ENCODE data around the gene TMEM51. TPM values are rescaled to one million over a fixed set of nuclear protein-coding genes. Genes with fewer than 3 reads are reported as not detected.

TMEM51 gene, protein sequence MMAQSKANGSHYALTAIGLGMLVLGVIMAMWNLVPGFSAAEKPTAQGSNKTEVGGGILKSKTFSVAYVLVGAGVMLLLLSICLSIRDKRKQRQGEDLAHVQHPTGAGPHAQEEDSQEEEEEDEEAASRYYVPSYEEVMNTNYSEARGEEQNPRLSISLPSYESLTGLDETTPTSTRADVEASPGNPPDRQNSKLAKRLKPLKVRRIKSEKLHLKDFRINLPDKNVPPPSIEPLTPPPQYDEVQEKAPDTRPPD
- total RNA-seq = 10 to 100 TPM in 1 of 4 donors, 1 to 10 TPM in 3; 8.5 to 10.3 (median 9.1) TPM

DNA sequence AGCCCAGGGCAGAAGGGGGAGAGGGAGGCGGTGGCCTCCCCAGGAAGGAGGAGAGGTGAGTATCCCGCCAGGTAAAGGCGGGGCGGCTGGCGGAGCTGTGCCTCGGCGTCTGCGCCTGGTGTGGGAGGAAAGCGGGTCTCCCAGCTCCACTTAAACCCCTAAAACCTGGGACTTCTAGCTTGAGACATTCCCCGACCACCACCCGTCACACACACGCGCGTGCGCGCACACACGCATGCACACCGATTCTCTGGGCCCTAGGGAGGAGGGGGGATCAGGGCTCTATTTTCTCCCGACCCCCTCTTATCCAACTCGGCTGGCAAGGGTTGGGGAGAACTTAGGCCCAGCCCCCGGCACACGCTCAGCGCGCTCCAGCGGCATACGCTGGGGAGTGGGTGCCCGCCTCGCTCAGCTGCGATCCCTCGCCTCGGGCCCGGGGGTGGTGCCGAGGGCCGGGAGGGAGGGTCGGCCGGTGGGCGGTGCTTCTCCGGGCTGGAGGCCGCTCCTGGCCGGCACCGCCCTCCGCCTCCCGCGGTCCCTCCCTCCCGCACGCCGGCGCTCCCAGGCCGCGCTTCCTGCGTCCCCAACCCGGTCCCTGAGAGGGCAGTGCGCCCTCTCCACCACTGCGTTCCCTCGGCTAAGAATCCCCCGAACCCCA, at the start of gene TMEM51:
Gene TMEM51 (plus strand): TSS at position 564 of the 658 bp plus-strand sequence. CDS start 61,341 bp downstream, outside the sequence.
- H3K4me3 ChIP-seq (ENCODE audit: low read depth, poor library complexity, severe bottlenecking) = peak within 1 kb of the TSS; percentile 36
- intact Hi-C loops (cut with DNase I; ENCODE audit: low total_unique reads) = loop anchor here (10.0 kb wide), 1 partner anchor 121 kb away; no protein-coding TSS in a partner anchor
- TF ChIP-seq, protein P1, sequence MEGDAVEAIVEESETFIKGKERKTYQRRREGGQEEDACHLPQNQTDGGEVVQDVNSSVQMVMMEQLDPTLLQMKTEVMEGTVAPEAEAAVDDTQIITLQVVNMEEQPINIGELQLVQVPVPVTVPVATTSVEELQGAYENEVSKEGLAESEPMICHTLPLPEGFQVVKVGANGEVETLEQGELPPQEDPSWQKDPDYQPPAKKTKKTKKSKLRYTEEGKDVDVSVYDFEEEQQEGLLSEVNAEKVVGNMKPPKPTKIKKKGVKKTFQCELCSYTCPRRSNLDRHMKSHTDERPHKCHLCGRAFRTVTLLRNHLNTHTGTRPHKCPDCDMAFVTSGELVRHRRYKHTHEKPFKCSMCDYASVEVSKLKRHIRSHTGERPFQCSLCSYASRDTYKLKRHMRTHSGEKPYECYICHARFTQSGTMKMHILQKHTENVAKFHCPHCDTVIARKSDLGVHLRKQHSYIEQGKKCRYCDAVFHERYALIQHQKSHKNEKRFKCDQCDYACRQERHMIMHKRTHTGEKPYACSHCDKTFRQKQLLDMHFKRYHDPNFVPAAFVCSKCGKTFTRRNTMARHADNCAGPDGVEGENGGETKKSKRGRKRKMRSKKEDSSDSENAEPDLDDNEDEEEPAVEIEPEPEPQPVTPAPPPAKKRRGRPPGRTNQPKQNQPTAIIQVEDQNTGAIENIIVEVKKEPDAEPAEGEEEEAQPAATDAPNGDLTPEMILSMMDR (IDR thresholded peaks at IDR 0.05) = no peak
- 1 to 2% methylated on average over 33 to 45 of the region's 56 CpGs for WGBS, 2 donors
- peak in 1 of 2 donors; percentile 91 for DNase-seq (ENCODE audit: low spot score in 2 of 2)

DNA sequence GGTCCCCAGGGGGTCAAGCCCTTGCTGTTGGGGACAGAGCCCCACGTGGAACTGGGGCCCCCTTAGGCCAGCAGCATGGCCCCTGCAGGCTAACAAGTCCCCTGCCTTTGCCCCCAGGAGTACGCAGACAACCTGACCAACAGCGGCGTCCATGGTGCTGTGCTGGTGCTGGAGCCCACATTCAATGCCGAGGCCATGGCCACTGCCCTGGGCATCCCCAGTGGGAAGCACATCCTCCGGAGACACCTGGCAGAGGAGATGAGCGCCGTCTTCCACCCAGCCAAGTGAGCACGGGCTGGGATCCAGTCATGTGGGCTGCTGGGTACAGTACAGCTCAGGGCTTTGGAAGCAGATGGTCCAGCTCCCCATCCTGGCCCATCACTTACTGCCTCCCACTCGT, 49.6 kb upstream of the TMEM51 start:
- DNase-seq (ENCODE audit: low spot score in 2 of 2) = no peak
- WGBS, 2 donors = 81 to 90% methylated on average over 5 to 10 of the region's 10 CpGs
- TF ChIP-seq, protein P1 (IDR thresholded peaks at IDR 0.05) = no peak
- TF ChIP-seq POLR2A (IDR thresholded peaks at IDR 0.05) = no peak
- intact Hi-C loops (cut with DNase I; ENCODE audit: low total_unique reads) = no loop called here
- no peak overlapping the region for H3K4me3 ChIP-seq (ENCODE audit: low read depth, poor library complexity, severe bottlenecking)

DNA sequence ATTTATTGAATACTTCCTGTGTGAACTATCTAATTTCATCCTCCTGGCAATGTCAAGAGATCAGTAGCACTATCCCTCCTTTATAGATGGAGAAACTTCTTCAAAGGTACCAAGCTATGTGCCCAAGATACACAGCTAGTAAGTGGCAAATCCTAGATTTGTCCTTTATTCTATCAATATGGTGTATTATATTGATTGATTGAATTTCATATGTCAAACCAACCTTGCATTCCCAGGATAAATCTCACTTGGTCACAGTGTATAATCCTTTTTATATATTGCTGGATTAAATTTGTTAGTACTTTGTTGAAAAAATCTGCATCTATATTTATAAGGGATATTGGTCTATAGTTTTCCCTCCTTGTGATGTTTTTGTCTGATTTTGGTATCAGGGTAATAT, 48.8 kb upstream of the TMEM51 start:
- no peak for DNase-seq (ENCODE audit: low spot score in 2 of 2)
- intact Hi-C loops (cut with DNase I; ENCODE audit: low total_unique reads) = no loop called here
- TF ChIP-seq, protein P1 (IDR thresholded peaks at IDR 0.05) = no peak
- TF ChIP-seq POLR2A (IDR thresholded peaks at IDR 0.05) = no peak
- no peak overlapping the region for H3K4me3 ChIP-seq (ENCODE audit: low read depth, poor library complexity, severe bottlenecking)

DNA sequence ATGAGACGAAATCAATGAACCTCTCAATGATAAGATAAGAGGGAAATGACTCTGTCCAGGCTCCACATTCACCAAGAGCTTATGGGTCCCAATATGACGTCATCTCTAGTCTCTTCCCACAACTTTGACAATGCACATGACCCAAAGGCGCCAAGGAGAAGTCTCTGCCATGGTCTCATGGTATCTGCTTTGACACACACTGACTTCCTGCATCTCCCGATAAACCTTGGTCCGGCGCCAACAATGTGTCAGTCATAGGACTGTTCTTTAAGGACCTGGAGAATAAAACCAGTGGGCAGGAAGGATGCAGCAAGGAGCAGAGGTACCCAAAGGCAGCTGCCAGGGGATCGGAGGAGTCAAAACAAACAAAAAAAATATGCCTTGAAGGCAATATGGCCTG, 46.9 kb upstream of the TMEM51 start:
- WGBS, 2 donors = 50 to 58% methylated on average over 7 of the region's 7 CpGs
- H3K4me3 ChIP-seq (ENCODE audit: low read depth, poor library complexity, severe bottlenecking) = no peak overlapping the region
- DNase-seq (ENCODE audit: low spot score in 2 of 2) = no peak
- TF ChIP-seq, protein P1 (IDR thresholded peaks at IDR 0.05) = no peak
- TF ChIP-seq POLR2A (IDR thresholded peaks at IDR 0.05) = no peak
- intact Hi-C loops (cut with DNase I; ENCODE audit: low total_unique reads) = no loop called here

DNA sequence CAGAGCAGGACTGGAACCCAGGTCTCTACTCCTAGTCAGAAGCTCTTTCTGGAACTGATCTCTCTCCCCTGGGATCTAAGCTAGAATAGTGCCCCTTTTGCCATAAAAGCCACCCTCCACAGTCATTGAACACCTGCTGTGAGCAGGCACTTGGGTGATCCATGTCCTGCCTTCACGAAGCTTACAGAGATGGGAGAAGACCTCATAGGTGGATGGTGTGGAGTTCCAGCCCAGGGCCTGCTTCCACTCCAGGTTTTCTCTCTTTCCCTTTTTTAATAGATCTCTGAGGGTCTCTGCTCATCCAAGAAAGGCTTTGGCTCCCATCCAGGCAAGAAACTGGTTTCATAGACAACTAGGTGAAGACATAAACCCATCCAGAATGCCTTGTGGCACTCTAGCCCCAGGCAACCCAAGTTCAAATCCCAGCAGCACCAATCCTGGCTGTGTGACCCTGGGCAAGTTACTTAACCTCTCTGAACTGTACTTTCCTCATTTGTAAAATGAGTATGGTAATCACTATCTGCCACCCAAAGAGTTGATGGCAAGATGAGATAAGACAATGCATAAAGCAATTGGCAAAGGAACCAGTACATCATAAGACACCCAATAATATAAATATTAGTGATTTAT, 46.4 kb upstream of the TMEM51 start:
- H3K4me3 ChIP-seq (ENCODE audit: low read depth, poor library complexity, severe bottlenecking) = no peak overlapping the region
- TF ChIP-seq POLR2A (IDR thresholded peaks at IDR 0.05) = no peak
- TF ChIP-seq, protein P1 (IDR thresholded peaks at IDR 0.05) = no peak
- WGBS, 2 donors = 88 to 94% methylated on average over 1 of the region's 1 CpG
- intact Hi-C loops (cut with DNase I; ENCODE audit: low total_unique reads) = no loop called here
- DNase-seq (ENCODE audit: low spot score in 2 of 2) = no peak

Measured in lower leg skin (tissue), 4 donors.